GM23338 (cell line): Measurements from ENCODE around the gene CYP1B1.

ENCODE experiments used
- CTCF ChIP-seq, 2 experiments: fragments of 200-600 bp in 1 of 2; sonication (generic) in 1 of 2; conservative IDR thresholded peaks; 2 replicates each; pipeline versions ENCODE4 v1.5.1 to v1.6.1; 2016 to 2017; ENCODE audit warnings: antibody characterized with exemption in 2 of 2, low read depth in 2 of 2, mild to moderate bottlenecking in 2 of 2, moderate library complexity in 1 of 2
- EZH2 ChIP-seq: fragments of 200-600 bp; sonication (generic); IDR thresholded peaks from one replicate; pipeline ENCODE4 v1.8.0; 2017; ENCODE audit warnings: antibody characterized with exemption, mild to moderate bottlenecking, low read depth; ENCODE audit not compliant: unreplicated experiment
- EZH2phosphoT487 ChIP-seq: fragments of 200-600 bp; sonication (generic); IDR thresholded peaks from one replicate; pipeline ENCODE4 v1.8.1; 2018; ENCODE audit warnings: antibody characterized with exemption; ENCODE audit not compliant: unreplicated experiment
- POLR2AphosphoS5 ChIP-seq: IDR thresholded peaks from 2 replicates; pipeline ENCODE4 v1.6.1; 2016; ENCODE audit warnings: antibody characterized with exemption, low read depth
- STAT1 ChIP-seq: IDR thresholded peaks from one replicate; pipeline ENCODE4 v1.6.1; 2016; ENCODE audit warnings: antibody characterized with exemption; ENCODE audit not compliant: unreplicated experiment

- TF ChIP-seq CTCF (conservative IDR thresholded peaks at IDR 0.05; ENCODE audit: low read depth in 2 of 2) (no peak), EZH2phosphoT487 (no peak), EZH2 (no peak), POLR2AphosphoS5 (no peak), STAT1 (no peak)
Observed at GRCh38 chr2:38095079-38095995, 19.4 kb upstream of the CYP1B1 start.
